Spleen (tissue), 11 donors: ENCODE data around the gene MYH7. TPM values are rescaled to one million over a fixed set of nuclear protein-coding genes. Genes with fewer than 3 reads are reported as not detected.

ENCODE experiments used
- DNase-seq: peaks from one replicate; pipeline ENCODE4 v3.0.0-alpha.2; 2020
- H3K27ac ChIP-seq, 8 donors: fragments of 200-600 bp; sonication (generic) in 7 of 8; 1 replicate in 4 of 8; 2 replicates in 4 of 8; pipeline versions ENCODE4 v1.5.0 to v1.8.0; 2016 to 2021; ENCODE audit warnings: inconsistent platforms in 4 of 8, mild to moderate bottlenecking in 4 of 8, moderate library complexity in 1 of 8
- H3K27me3 ChIP-seq, 7 donors: fragments of 200-600 bp; sonication (generic) in 6 of 7; replicated peaks in 1 of 7; 1 replicate in 4 of 7; 2 replicates in 3 of 7; pipeline versions ENCODE4 v1.5.0 to v1.8.0; 2016 to 2021; ENCODE audit warnings: inconsistent platforms in 3 of 7, mild to moderate bottlenecking in 1 of 7
- H3K36me3 ChIP-seq, 6 donors: fragments of 200-600 bp; sonication (generic) in 5 of 6; 1 replicate in 4 of 6; 2 replicates in 2 of 6; pipeline versions ENCODE4 v1.5.0 to v1.8.0; 2016 to 2021; ENCODE audit warnings: inconsistent platforms in 2 of 6
- H3K4me1 ChIP-seq, 6 donors: fragments of 200-600 bp; sonication (generic) in 5 of 6; 1 replicate in 3 of 6; 2 replicates in 3 of 6; pipeline versions ENCODE4 v1.5.0 to v1.8.0; 2016 to 2021; ENCODE audit warnings: inconsistent platforms in 3 of 6
- H3K4me3 ChIP-seq, 8 donors: fragments of 200-600 bp; sonication (generic) in 7 of 8; 1 replicate in 4 of 8; 2 replicates in 4 of 8; pipeline versions ENCODE4 v1.5.0 to v1.8.0; 2016 to 2021; ENCODE audit warnings: inconsistent platforms in 4 of 8, mild to moderate bottlenecking in 4 of 8, moderate library complexity in 2 of 8
- H3K9me3 ChIP-seq, 8 donors: fragments of 200-600 bp; sonication (generic) in 7 of 8; 1 replicate in 4 of 8; 2 replicates in 4 of 8; pipeline versions ENCODE4 v1.5.0 to v1.8.0; 2016 to 2021; ENCODE audit warnings: inconsistent platforms in 4 of 8
- POLR2A ChIP-seq, 3 donors: fragments of 450-650 bp; IDR thresholded peaks; one replicate each; pipeline ENCODE4 v1.5.1; 2017; ENCODE audit warnings: antibody characterized with exemption in 3 of 3, mild to moderate bottlenecking in 1 of 3
- POLR2AphosphoS5 ChIP-seq, 3 donors: sonication (generic); formaldehyde crosslinking; IDR thresholded peaks; one replicate each; pipeline ENCODE4 v1.5.1; 2017; ENCODE audit warnings: antibody characterized with exemption in 3 of 3
- WGBS, 5 donors: extraction: QIAGEN DNeasy Blood & Tissue Kit in 3 of 5; methylation state at CpG; one replicate each; pipeline versions ENCODE4 v1.1.5 to v1.1.7; 2013 to 2018; 5-methylcytosine and 5-hydroxymethylcytosine counted together
- intact Hi-C: fragments of 100-400 bp; cut with DNase I; formaldehyde crosslinking; loops from one replicate; pipeline ENCODE4 v1.15.0; 2023; ENCODE audit warnings: low total_unique reads
- polyA plus RNA-seq, 3 donors: library from polyadenylated mRNA; stranded (reverse); fragments of 200-250 nt; gene quantifications; one replicate each; pipeline ENCODE4 v1.2.1, GENCODE V29; 2013
- total RNA-seq, 7 donors: library from RNA; depleted of rRNA in 3 of 7; stranded (reverse); fragments of >200 nt in 3 of 7; fragmentation: NEBNext Ultra II Directional in 4 of 7; extraction: Animal tissue kit (Norgen Biotek cat#: 25700) in 4 of 7; gene quantifications; one replicate each; pipeline versions ENCODE4 v1.1.0 to v1.2.1, GENCODE V29; 2016 to 2021
- TF ChIP-seq, protein P1 (sequence below), 11 experiments: fragments of 200-600 bp in 7 of 11; fragments of 450-650 bp in 4 of 11; sonication (generic) in 4 of 11; IDR thresholded peaks in 8 of 11; conservative IDR thresholded peaks in 3 of 11; 1 replicate in 7 of 11; 2 replicates in 4 of 11; pipeline versions ENCODE4 v1.4.0 to v1.8.0; 2016 to 2021; ENCODE audit warnings: antibody characterized with exemption in 11 of 11, inconsistent platforms in 4 of 11, mild to moderate bottlenecking in 1 of 11
- donor health status: healthy with polysubstance abuse.
- donor health status: DM: no; HTN: no; CAD: no; lungs with moderate emphysema.
- donor health status: DM: no; HTN: no; CAD: no.
- donor health status: Bipolar disorder and iron deficiency.
- donor health status: healthy.
- donor health status: DM: no; HTN: no; CAD: no.
- donor health status: DM: yes; HTN: yes; CAD: no.

The MYH7 gene
- total and polyA plus RNA-seq, 10 donors, result 0.06 to 0.65 (median 0.11) TPM; not detected in 6

- DNase-seq, result no peak
- no peak overlapping the region for H3K27ac ChIP-seq
- WGBS, 5 donors, result 78 to 91% (median 85%) methylated on average over 6 of the region's 6 CpGs
- no peaks in the 10 kb centered on the region for H3K36me3 ChIP-seq
- peaks cover 0 to 16% (median 0%) of the 10 kb centered on the region in 7 donors for H3K27me3 ChIP-seq
- intact Hi-C loops, result no loop called here
- no peak overlapping the region for H3K4me3 ChIP-seq
- no peak for TF ChIP-seq POLR2A (IDR thresholded peaks at IDR 0.05)
- TF ChIP-seq, protein P1, sequence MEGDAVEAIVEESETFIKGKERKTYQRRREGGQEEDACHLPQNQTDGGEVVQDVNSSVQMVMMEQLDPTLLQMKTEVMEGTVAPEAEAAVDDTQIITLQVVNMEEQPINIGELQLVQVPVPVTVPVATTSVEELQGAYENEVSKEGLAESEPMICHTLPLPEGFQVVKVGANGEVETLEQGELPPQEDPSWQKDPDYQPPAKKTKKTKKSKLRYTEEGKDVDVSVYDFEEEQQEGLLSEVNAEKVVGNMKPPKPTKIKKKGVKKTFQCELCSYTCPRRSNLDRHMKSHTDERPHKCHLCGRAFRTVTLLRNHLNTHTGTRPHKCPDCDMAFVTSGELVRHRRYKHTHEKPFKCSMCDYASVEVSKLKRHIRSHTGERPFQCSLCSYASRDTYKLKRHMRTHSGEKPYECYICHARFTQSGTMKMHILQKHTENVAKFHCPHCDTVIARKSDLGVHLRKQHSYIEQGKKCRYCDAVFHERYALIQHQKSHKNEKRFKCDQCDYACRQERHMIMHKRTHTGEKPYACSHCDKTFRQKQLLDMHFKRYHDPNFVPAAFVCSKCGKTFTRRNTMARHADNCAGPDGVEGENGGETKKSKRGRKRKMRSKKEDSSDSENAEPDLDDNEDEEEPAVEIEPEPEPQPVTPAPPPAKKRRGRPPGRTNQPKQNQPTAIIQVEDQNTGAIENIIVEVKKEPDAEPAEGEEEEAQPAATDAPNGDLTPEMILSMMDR (IDR thresholded peaks at IDR 0.05 in 8 of 11, conservative IDR thresholded peaks at IDR 0.05 in 3 of 11), result no peak
- no peak for TF ChIP-seq POLR2AphosphoS5 (IDR thresholded peaks at IDR 0.05)
- no peaks in the 10 kb centered on the region for H3K9me3 ChIP-seq
- H3K4me1 ChIP-seq, result no peaks in the 10 kb centered on the region
Measured at GRCh38 chr14:23399591-23399990, 35.9 kb downstream of the MYH7 start.

DNA sequence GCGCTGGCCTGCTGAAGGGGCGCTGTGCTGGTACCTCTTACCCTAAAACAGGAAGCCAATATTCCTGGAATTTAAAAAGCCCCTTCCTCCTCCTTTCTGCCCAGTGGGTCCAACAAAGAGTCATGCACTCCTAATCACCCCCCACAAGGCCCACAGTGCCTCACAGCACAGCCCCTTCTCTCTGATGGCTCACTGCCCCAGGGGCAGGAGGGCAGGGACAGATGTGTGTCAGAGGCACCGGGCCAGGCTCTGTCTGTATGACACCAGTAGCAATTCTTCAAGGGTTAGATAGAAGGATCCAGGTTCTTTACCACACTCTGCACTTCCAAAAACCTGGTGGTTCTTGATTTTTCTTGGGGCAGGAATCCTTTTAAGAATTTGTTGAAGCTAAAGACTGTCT, 36.3 kb downstream of the MYH7 start:
- no peak for DNase-seq
- Histone ChIP-seq H3K36me3 (no peaks in the 10 kb centered on the region), H3K27ac (no peak overlapping the region), H3K4me3 (no peak overlapping the region), H3K9me3 (no peaks in the 10 kb centered on the region), H3K27me3 (peaks cover 0 to 12% (median 0%) of the 10 kb centered on the region in 7 donors), H3K4me1 (no peaks in the 10 kb centered on the region)
- TF ChIP-seq POLR2A (IDR thresholded peaks at IDR 0.05) (no peak), POLR2AphosphoS5 (IDR thresholded peaks at IDR 0.05) (no peak)
- TF ChIP-seq, protein P1 (IDR thresholded peaks at IDR 0.05 in 8 of 11, conservative IDR thresholded peaks at IDR 0.05 in 3 of 11), result no peak
- intact Hi-C loops, result no loop called here
- WGBS, 5 donors, result 74 to 88% (median 79%) methylated on average over 3 of the region's 3 CpGs

DNA sequence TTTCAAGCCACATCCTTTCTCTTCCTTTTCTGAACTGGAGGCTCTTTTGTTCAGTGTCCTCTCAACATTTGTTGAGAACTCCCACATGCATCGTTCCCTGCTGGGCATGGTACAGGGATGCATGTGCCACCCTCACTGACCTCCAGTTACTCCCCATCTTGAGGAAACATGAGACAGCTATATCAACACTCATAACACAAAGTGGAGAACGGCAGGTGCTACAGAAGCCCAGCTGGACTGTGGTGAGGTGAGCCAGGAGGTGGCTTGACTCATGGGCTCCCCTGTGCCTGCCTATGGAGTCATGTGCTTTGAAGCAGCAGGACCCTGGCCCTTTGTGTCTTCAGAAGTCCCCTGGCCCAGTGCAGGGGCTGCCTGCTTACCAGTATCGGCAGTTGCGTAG, 37.1 kb downstream of the MYH7 start:
- TF ChIP-seq, protein P1 (IDR thresholded peaks at IDR 0.05 in 8 of 11, conservative IDR thresholded peaks at IDR 0.05 in 3 of 11), result no peak
- TF ChIP-seq POLR2AphosphoS5 (IDR thresholded peaks at IDR 0.05) (no peak), POLR2A (IDR thresholded peaks at IDR 0.05) (no peak)
- Histone ChIP-seq H3K27ac (no peak overlapping the region), H3K4me3 (no peak overlapping the region), H3K4me1 (no peaks in the 10 kb centered on the region), H3K9me3 (no peaks in the 10 kb centered on the region), H3K36me3 (no peaks in the 10 kb centered on the region), H3K27me3 (peaks cover 0 to 9% (median 0%) of the 10 kb centered on the region in 7 donors)
- intact Hi-C loops, result no loop called here
- no peak for DNase-seq
- WGBS, 5 donors, result 67 to 95% (median 84%) methylated on average over 2 to 4 of the region's 4 CpGs

- Histone ChIP-seq H3K36me3 (no peaks in the 10 kb centered on the region), H3K27ac (no peak overlapping the region), H3K4me3 (no peak overlapping the region), H3K4me1 (no peaks in the 10 kb centered on the region), H3K27me3 (peaks cover 0 to 10% (median 0%) of the 10 kb centered on the region in 7 donors), H3K9me3 (no peaks in the 10 kb centered on the region)
- intact Hi-C loops, result no loop called here
- TF ChIP-seq POLR2AphosphoS5 (IDR thresholded peaks at IDR 0.05) (no peak), POLR2A (IDR thresholded peaks at IDR 0.05) (no peak)
- TF ChIP-seq, protein P1 (IDR thresholded peaks at IDR 0.05 in 8 of 11, conservative IDR thresholded peaks at IDR 0.05 in 3 of 11), result no peak
- 85 to 93% (median 89%) methylated on average over 9 to 10 of the region's 10 CpGs for WGBS, 5 donors
- DNase-seq, result no peak
Measured at GRCh38 chr14:23396781-23397407, 38.6 kb downstream of the MYH7 start.
